GM19351 (cell line): ENCODE data around the gene ALX4.

Source experiments
- ATAC-seq: cut with Tn5 transposase; IDR thresholded peaks from one replicate; pipeline ENCODE4 v1.9.1; 2021; ENCODE audit warnings: mild to moderate bottlenecking, moderate library complexity; ENCODE audit not compliant: unreplicated experiment

ALX4 gene

GRCh38 chr11:44309478-44310205 lies at the start of gene ALX4:
Gene ALX4 (minus strand): TSS chr11:44310139. CDS start chr11:44310062, 77 bp downstream.
- no peak for ATAC-seq

GRCh38 chr11:44359162-44359561 lies 49.2 kb upstream of the ALX4 start:
- no peak for ATAC-seq

DNA sequence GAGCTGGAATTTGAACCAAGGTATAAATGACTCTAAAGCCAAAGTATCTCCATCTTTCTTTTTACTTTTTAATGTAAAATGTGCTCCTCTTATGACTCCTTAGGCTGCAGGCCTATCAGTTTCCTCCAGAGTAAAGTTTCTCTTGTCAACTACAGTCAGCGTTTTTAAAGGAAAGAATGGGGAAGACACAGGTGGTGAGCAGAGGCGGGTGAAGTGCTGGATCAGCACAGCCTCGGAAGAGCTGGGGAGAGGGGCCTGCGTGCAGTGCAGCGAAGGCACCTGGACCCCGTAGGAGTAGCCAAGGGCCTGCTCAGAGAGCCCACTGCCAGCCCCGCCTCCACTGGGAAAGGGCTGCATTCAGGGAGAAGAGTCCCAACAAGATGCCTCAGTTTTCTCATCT lies 48.8 kb upstream of the ALX4 start:
- no peak for ATAC-seq

GRCh38 chr11:44357711-44358110 lies 47.8 kb upstream of the ALX4 start:
- no peak for ATAC-seq

DNA sequence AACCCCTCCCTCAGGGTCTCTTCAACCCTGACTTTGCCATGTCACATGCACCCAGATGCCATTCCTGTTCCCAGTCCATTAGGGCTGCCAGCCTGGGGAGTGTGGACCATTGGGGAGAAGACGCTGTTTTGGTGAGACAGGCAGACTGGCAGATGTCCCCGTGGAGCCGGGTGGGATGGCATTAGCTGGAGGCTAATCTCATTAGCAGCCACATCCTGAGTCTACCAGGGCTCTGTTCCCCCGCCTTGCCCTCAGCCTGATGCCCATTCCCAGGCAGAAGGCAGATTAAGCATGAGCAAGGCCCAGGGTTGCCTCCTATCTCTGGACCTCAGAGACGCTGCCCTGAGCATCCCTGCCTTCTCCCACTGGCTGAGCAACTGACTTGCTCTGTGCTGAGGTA lies 46.4 kb upstream of the ALX4 start:
- ATAC-seq = no peak

GRCh38 chr11:44351898-44352498 lies 42.1 kb upstream of the ALX4 start:
- no peak for ATAC-seq

GRCh38 chr11:44351006-44351660 lies 41.2 kb upstream of the ALX4 start:
- ATAC-seq = peak; percentile 96

DNA sequence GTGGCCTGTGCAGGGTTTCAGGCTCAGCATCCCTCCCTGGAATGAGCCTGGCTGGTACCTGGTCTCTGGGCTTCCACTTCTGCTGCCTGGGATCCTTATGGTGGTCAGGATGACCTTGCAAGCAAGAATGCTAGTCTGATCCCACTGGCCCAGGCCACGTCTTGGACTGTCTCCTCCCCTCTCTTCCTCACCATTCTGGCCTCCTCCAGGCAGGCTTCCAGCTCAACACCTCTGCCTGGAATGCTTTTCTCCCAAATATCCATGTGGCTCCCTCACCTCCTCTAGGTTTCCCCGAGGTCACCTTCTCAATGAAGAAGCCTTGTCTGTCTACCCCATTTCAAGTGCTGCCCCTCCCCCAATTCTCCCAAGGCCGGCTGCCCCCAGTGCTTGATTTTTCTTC lies 39.4 kb upstream of the ALX4 start:
- no peak for ATAC-seq

DNA sequence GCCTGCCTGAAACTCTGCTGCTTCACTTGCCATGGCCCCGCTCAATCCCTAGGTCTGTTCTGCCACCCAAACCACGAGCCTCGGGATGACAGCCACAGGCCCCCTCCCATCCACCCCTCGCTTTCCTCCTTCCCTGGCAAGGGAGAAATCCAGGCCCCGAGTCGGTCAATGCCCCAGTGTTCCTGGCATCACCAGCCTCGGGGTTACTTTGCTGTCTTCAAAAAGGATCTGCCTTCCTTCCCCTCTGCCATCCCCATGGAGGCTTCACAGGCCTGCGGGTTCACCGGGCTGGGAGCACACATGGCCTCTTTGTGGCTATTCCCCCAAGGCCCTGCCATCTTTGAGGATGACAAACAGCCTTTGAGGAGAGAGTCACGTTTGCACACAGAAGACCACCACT lies 38.8 kb upstream of the ALX4 start:
- no peak for ATAC-seq

GRCh38 chr11:44348114-44348513 lies 38.2 kb upstream of the ALX4 start:
- ATAC-seq = no peak

GRCh38 chr11:44347538-44347937 lies 37.6 kb upstream of the ALX4 start:
- no peak for ATAC-seq

GRCh38 chr11:44346983-44347382 lies 37.0 kb upstream of the ALX4 start:
- no peak for ATAC-seq

DNA sequence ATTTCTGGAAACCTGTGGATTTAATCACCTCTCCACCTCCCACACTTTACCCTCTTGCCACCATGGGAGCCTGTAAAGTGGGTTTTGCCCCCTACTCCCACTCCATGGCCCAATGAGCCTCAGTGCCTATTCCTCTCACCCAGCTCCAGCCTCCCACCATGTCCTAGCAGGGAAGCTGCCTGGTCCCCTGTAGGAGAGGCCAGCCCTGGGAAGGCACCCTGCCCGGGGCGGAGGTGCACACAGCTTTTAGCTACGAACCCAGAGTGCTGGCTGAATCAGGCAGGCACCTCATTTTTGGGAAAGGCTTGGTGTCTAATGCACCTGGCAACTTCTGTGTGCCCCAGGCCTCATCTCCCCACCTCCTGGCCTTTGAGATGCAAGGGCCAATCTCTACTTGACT lies 35.8 kb upstream of the ALX4 start:
- no peak for ATAC-seq

GRCh38 chr11:44344921-44345320 lies 35.0 kb upstream of the ALX4 start:
- ATAC-seq = no peak

DNA sequence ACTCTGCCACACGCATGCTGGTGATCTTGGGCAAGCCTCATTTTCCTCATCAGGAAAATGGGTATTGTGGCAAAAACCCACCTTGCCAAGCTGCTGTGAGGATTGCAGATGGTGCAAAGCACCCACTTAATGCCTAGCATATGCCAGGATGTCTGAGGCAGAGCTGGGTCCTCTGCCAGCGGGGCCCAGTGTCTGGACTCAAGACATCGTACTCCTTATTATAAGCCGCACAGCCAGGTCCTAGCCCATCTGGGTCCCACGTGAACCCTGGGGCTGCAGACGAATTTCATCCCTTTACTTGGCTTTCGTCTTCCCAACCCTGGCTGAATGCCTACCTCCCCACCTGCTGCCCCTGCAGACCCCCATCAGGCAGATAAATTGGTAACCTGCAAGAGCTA lies 34.5 kb upstream of the ALX4 start:
- no peak for ATAC-seq

DNA sequence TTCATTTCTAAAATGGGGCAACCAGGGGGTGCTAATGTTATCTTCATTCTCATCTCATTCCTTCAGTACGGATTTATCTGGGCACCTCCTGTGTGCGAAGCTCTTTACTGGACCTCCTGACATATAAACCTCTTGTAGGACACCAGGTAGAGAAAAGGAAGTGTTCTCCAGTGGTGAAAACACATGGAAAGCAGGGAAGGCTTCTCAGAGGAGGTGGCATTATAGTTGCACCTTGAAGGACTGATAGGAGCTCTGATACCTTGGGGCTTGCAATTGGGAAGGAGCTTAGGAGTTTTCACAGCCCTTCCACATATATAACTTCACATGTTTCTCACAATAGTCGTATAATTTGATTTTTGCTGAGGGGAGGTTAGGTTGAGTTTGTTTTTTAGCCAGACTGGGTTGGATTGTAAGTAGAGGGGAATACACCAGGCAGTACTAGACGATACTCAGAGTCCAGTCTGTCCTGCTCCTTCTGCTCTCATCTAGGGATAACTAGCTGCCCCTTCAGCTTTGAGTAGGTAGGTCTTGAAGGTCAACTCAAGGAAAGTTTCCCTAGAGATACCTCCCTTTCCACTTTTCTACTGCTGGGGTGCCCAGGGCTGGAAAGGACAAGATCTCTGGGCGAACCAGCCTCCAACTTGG lies 34.0 kb upstream of the ALX4 start:
- no peak for ATAC-seq

GRCh38 chr11:44342616-44343015 lies 32.7 kb upstream of the ALX4 start:
- no peak for ATAC-seq

- ATAC-seq = no peak
Measured at GRCh38 chr11:44340656-44341055, 30.7 kb upstream of the ALX4 start.

- no peak for ATAC-seq
Measured at GRCh38 chr11:44339530-44339883, 29.6 kb upstream of the ALX4 start.

DNA sequence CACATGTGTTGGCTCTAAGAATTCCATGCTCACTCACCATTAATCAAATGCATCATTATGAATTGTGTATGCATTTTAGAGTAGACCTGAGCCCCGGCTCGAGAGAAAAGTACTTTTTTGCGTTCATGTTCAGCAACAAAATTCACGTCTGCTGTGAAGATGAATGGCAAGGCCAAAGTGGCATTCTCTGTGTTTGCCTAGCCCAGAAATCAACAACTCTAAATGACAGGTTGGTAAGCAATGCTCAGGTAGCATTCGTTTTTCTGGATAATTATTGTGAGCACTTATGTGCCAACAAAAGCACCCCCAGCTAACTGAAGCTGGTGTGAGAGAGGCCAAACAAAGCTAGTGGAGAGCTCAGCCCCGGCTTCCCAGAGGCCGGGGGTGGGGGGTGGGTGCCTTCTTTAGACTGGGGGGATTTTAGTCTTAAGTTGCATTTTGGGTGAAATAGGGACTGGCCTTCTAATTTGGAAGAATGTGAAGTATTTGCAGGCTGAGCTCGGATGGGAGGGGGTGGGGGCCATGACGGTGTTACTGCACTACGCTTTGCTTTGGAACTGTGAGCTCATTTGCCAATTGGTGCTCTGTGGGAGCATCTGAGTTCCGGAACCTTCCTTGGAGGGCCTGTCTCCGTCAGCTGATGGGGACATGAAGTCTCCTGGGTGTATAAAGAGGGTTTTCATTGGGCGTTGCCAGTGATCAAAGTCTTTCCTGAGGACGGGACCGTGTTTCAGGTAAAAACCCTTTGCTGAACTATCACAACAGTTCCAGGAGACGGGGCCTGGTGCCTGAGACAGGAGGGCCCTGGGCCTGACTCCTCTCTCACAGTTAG lies 29.0 kb upstream of the ALX4 start:
- ATAC-seq = no peak

DNA sequence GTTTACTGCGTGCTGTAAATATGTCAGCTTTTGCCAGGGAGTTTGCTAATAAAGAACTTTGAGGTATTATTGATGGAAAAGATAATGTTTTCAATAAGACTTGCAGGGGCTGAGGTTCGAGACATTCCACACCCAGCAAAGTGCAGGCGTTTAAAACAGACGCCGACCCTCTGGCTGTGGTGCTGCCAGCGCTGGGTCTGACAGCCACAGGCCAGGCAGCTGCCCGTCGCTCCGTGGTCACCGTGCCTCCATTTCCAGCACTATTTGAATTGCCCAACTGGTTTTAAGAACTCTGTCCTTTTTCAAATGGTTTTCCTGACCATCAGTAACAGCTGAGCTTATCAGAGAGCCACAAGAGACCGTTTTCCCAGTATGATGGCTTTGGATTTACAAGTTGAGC lies 28.1 kb upstream of the ALX4 start:
- no peak for ATAC-seq
